Esophagus muscularis mucosa (tissue), 3 donors: ENCODE data around the gene ZNF474.

Experiments
- POLR2A ChIP-seq: fragments of 450-650 bp; IDR thresholded peaks from one replicate; pipeline ENCODE4 v1.6.1; 2017; ENCODE audit warnings: antibody characterized with exemption, moderate library complexity, mild to moderate bottlenecking, low read depth
- TF ChIP-seq, protein P1 (sequence below), 3 experiments: fragments of 200-600 bp in 2 of 3; fragments of 450-650 bp in 1 of 3; sonication (generic) in 2 of 3; IDR thresholded peaks; one replicate each; pipeline ENCODE4 v1.5.1; 2017 to 2019; ENCODE audit warnings: antibody characterized with exemption in 3 of 3, mild to moderate bottlenecking in 2 of 3, moderate library complexity in 1 of 3

DNA sequence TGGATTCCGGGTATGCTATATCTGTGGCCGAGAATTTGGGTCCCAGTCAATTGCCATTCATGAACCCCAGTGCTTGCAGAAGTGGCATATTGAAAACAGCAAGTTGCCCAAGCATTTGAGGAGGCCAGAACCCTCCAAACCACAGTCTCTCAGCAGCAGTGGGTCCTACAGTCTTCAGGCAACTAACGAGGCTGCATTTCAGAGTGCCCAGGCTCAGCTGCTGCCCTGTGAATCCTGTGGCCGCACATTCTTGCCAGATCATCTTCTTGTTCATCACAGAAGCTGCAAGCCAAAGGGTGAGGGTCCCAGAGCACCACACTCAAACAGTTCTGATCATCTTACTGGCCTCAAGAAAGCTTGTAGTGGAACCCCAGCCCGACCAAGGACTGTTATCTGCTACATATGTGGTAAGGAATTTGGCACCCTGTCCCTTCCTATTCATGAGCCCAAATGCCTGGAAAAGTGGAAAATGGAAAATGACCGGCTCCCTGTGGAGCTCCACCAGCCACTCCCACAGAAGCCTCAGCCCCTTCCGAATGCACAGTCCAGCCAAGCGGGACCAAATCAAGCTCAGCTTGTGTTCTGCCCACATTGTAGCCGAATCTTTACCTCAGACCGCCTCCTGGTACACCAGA lies 23.0 kb downstream of the ZNF474 start:
- TF ChIP-seq, protein P1, sequence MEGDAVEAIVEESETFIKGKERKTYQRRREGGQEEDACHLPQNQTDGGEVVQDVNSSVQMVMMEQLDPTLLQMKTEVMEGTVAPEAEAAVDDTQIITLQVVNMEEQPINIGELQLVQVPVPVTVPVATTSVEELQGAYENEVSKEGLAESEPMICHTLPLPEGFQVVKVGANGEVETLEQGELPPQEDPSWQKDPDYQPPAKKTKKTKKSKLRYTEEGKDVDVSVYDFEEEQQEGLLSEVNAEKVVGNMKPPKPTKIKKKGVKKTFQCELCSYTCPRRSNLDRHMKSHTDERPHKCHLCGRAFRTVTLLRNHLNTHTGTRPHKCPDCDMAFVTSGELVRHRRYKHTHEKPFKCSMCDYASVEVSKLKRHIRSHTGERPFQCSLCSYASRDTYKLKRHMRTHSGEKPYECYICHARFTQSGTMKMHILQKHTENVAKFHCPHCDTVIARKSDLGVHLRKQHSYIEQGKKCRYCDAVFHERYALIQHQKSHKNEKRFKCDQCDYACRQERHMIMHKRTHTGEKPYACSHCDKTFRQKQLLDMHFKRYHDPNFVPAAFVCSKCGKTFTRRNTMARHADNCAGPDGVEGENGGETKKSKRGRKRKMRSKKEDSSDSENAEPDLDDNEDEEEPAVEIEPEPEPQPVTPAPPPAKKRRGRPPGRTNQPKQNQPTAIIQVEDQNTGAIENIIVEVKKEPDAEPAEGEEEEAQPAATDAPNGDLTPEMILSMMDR (IDR thresholded peaks at IDR 0.05), result no peak
- no peak for TF ChIP-seq POLR2A
